K562 (cell line): ENCODE results near the gene USP35. TPM values are rescaled to one million over a fixed set of nuclear protein-coding genes. Genes with fewer than 3 reads are reported as not detected.

Experiments used
- ATAC-seq: fragments of 200-7000 bp; cut with Tn5 transposase; 3 replicates; pipeline ENCODE4 v1.9.1; 2020; ENCODE audit warnings: moderate library complexity
- BruUV-seq: library from RNA; stranded (reverse); fragments of 400-500 nt; replicated peaks from 2 replicates; lab custom pipeline; 2021; lab: Mats Ljungman, UMichigan
- CTCF ChIA-PET: fragments of 300-600 bp; formaldehyde crosslinking; extraction: SDS; loops from one replicate; lab custom pipeline; 2021; ENCODE audit warnings: low intra/inter-chr PET ratio; lab: Yijun Ruan, JAX
- POLR2A ChIA-PET: fragments of 300-600, 350-650 bp; sonication (Branson Sonifier 250); formaldehyde crosslinking; extraction: SDS; loops from one replicate; lab custom pipeline; 2021; ENCODE audit warnings: antibody characterized with exemption, inconsistent platforms; lab: Yijun Ruan, JAX
- DNase-seq, 4 experiments: peaks; one replicate each; pipeline versions ENCODE4 v3.0.0 to v3.0.0-alpha.2; 2011 to 2018; ENCODE audit warnings: low spot score in 3 of 4, mixed read lengths in 3 of 4; ENCODE audit errors: extremely low read depth in 1 of 4
- FAIRE-seq: peaks from 2 replicates; lab custom pipeline; 2011; peaks lifted over from hg19 to GRCh38; lab: Jason Lieb, UNC
- H2AFZ ChIP-seq: 2 replicates; pipeline ENCODE4 v1.6.0; 2011; ENCODE audit warnings: low read depth, low read length, control low read depth, inconsistent platforms
- H3K27ac ChIP-seq: fragments of 200-600 bp; 3 replicates; pipeline ENCODE4 v1.8.0; 2011; ENCODE audit warnings: low read depth, mild to moderate bottlenecking, control low read depth, inconsistent platforms, low read length, moderate library complexity, mixed read lengths; ENCODE audit errors: extremely low read depth
- H3K27me3 ChIP-seq, 2 experiments: fragments of 300-600 bp in 1 of 2; 2 replicates in 1 of 2; 3 replicates in 1 of 2; pipeline versions ENCODE4 v1.6.0 to v1.8.0; 2011; ENCODE audit warnings: inconsistent platforms in 2 of 2, low read length in 2 of 2, mild to moderate bottlenecking in 1 of 2, mixed read lengths in 1 of 2, moderate library complexity in 1 of 2; ENCODE audit not compliant: control insufficient read depth in 2 of 2, insufficient read depth in 2 of 2
- H3K36me3 ChIP-seq: fragments of 300-600 bp; 3 replicates; pipeline ENCODE4 v1.8.0; 2011; ENCODE audit warnings: mild to moderate bottlenecking, low read length, inconsistent platforms; ENCODE audit not compliant: control insufficient read depth, insufficient read depth
- H3K4me1 ChIP-seq, 2 experiments: fragments of 200-600 bp in 1 of 2; replicated peaks in 1 of 2; 2 replicates in 1 of 2; 3 replicates in 1 of 2; pipeline versions ENCODE4 v1.5.1 to v1.8.0; 2011; ENCODE audit warnings: inconsistent platforms in 2 of 2, low read length in 2 of 2, mild to moderate bottlenecking in 1 of 2, mixed read lengths in 1 of 2, moderate library complexity in 1 of 2; ENCODE audit not compliant: control insufficient read depth in 2 of 2, insufficient read depth in 2 of 2
- H3K4me2 ChIP-seq: 2 replicates; pipeline ENCODE4 v1.6.1; 2011; ENCODE audit warnings: low read length, control low read depth, inconsistent platforms, mixed read lengths; ENCODE audit not compliant: insufficient read depth
- H3K4me3 ChIP-seq: fragments of 200-600 bp; sonication (generic), shearing (Covaris generic); 2 replicates; pipeline ENCODE4 v1.5.1; 2016; ENCODE audit warnings: control low read depth, inconsistent platforms
- H3K79me2 ChIP-seq: fragments of 200-600 bp; 3 replicates; pipeline ENCODE4 v1.8.0; 2011; ENCODE audit warnings: low read length, inconsistent platforms; ENCODE audit not compliant: control insufficient read depth, insufficient read depth
- H3K9ac ChIP-seq, 2 experiments: 2 replicates each; pipeline versions ENCODE4 v1.6.0 to v1.6.1; 2011; ENCODE audit warnings: low read depth in 2 of 2, low read length in 2 of 2, control low read depth in 1 of 2, inconsistent platforms in 1 of 2, mild to moderate bottlenecking in 1 of 2, mixed read lengths in 1 of 2; ENCODE audit not compliant: insufficient read depth in 1 of 2
- H3K9me1 ChIP-seq: one replicate; pipeline ENCODE4 v1.6.0; 2011; ENCODE audit warnings: inconsistent platforms, mild to moderate bottlenecking, low read length, moderate library complexity; ENCODE audit not compliant: control insufficient read depth, insufficient read depth
- H3K9me3 ChIP-seq: replicated peaks from 2 replicates; pipeline ENCODE4 v1.5.1; 2011; ENCODE audit warnings: low read depth, low read length, inconsistent platforms; ENCODE audit not compliant: control insufficient read depth, insufficient read depth
- H4K20me1 ChIP-seq: replicated peaks from 2 replicates; pipeline ENCODE4 v1.6.1; 2011; ENCODE audit warnings: low read length, inconsistent platforms, mixed read lengths; ENCODE audit not compliant: control insufficient read depth, insufficient read depth
- CBFA2T3 ChIP-seq: fragments of 450-650 bp; IDR thresholded peaks from 2 replicates; pipeline ENCODE4 v1.6.1; 2017
- CLOCK ChIP-seq: fragments of 250-450 bp; sonication (Bioruptor Pico); IDR thresholded peaks from 2 replicates; pipeline ENCODE4 v1.4.0; 2020; ENCODE audit warnings: mild to moderate bottlenecking, moderate library complexity, borderline replicate concordance
- EP300 ChIP-seq: IDR thresholded peaks from 2 replicates; pipeline ENCODE4 v1.6.1; 2012; ENCODE audit warnings: low read length, improper control_type of control experiment
- FOSL1 ChIP-seq: fragments of 200-800 bp; sonication (Bioruptor generic); conservative IDR thresholded peaks from 2 replicates; pipeline ENCODE4 v1.6.1; 2016; ENCODE audit warnings: missing genetic modification characterization, missing compliant biosample characterization
- LEF1 ChIP-seq: fragments of 450-650 bp; IDR thresholded peaks from 2 replicates; pipeline ENCODE4 v1.6.1; 2016; ENCODE audit warnings: mild to moderate bottlenecking
- MAFG ChIP-seq: fragments of 450-650 bp; conservative IDR thresholded peaks from 2 replicates; pipeline ENCODE4 v1.6.1; 2016; ENCODE audit warnings: missing genetic modification characterization, missing compliant biosample characterization
- RBBP5 ChIP-seq: fragments of 200-600 bp; sonication (generic); IDR thresholded peaks from 2 replicates; pipeline ENCODE4 v1.6.1; 2012; ENCODE audit warnings: borderline replicate concordance, mild to moderate bottlenecking, low read length, control low read depth, inconsistent platforms; ENCODE audit not compliant: insufficient read depth, poor library complexity, severe bottlenecking
- RBM25 ChIP-seq: fragments of 200-400 bp; formaldehyde crosslinking; IDR thresholded peaks from 2 replicates; pipeline ENCODE4 v1.6.1; 2018; ENCODE audit warnings: low read length, low read depth, moderate library complexity; ENCODE audit not compliant: severe bottlenecking
- RCOR1 ChIP-seq, 2 experiments: IDR thresholded peaks; 2 replicates each; pipeline ENCODE4 v1.6.1; 2012; ENCODE audit warnings: low read depth in 2 of 2, low read length in 2 of 2, borderline replicate concordance in 1 of 2, improper control_type of control experiment in 1 of 2
- SNIP1 ChIP-seq: fragments of 450-650 bp; IDR thresholded peaks from 2 replicates; pipeline ENCODE4 v1.7.1; 2017; ENCODE audit warnings: low read depth, mild to moderate bottlenecking
- ZKSCAN1 ChIP-seq: fragments of 150-350 bp; IDR thresholded peaks from 2 replicates; pipeline ENCODE4 v1.6.1; 2016; ENCODE audit warnings: low read depth, low read length
- WGBS: fragments of 100-300 bp; shearing (Covaris generic); methylation state at CpG from one replicate; pipeline ENCODE4 v1.1.6; 2016; ENCODE audit warnings: low coverage, mixed read lengths; ENCODE audit not compliant: insufficient coverage; ENCODE audit errors: missing lambda C conversion rate; 5-methylcytosine and 5-hydroxymethylcytosine counted together
- in situ Hi-C: fragments of 300-500 bp; cut with MboI; formaldehyde crosslinking; loops from 4 replicates; pipeline ENCODE4 v1.15.0; 2018; ENCODE audit warnings: inconsistent platforms, mixed read lengths
- intact Hi-C: fragments of 100-400 bp; cut with micrococcal nuclease; formaldehyde crosslinking; loops from 2 replicates; pipeline ENCODE4 v1.14.2; 2022
- polyA plus RNA-seq, 8 experiments: library from polyadenylated mRNA; depleted of rRNA in 4 of 8; stranded (reverse) in 5 of 8; unstranded in 3 of 8; fragments of >200 nt; fragmentation: Nextera tagmentation in 2 of 8; fragmentation: Illumina TruSeq in 1 of 8; extraction: Ambion mirVana in 2 of 8; extraction: Trizol in 1 of 8; gene quantifications; 2 replicates each; pipeline versions ENCODE4 v1.2.1 to v1.2.3, GENCODE V29; 2011 to 2014; ENCODE audit warnings: inconsistent platforms in 1 of 8, missing spikeins in 1 of 8
- total RNA-seq, 7 experiments: library from RNA; depleted of rRNA in 6 of 7; stranded (reverse); fragments of >200 nt in 6 of 7; fragmentation: Illumina TruSeq in 2 of 7; extraction: Trizol in 2 of 7; gene quantifications; 2 replicates each; pipeline versions ENCODE4 v1.2.1 to v1.2.3, GENCODE V29; 2011 to 2021; ENCODE audit warnings: low replicate concordance in 1 of 7
- TF ChIP-seq, protein P1 (sequence below): sonication (generic); formaldehyde crosslinking; IDR thresholded peaks from 2 replicates; pipeline ENCODE4 v1.9.0; 2022; ENCODE audit warnings: mild to moderate bottlenecking, missing genetic modification reagents
- TF ChIP-seq, protein P2 (sequence below), 2 experiments: fragments of 250-450 bp in 1 of 2; fragments of 450-650 bp in 1 of 2; sonication (Bioruptor Pico) in 1 of 2; IDR thresholded peaks; 2 replicates each; pipeline versions ENCODE4 v1.6.1 to v1.8.0; 2016 to 2021; ENCODE audit warnings: mild to moderate bottlenecking in 2 of 2, moderate library complexity in 2 of 2, missing compliant biosample characterization in 1 of 2, missing genetic modification characterization in 1 of 2
- TF ChIP-seq, protein P3 (sequence below): fragments of 450-650 bp; conservative IDR thresholded peaks from 2 replicates; pipeline ENCODE4 v1.6.1; 2016; ENCODE audit warnings: missing genetic modification characterization, low read depth, mild to moderate bottlenecking, missing compliant biosample characterization, moderate library complexity

The USP35 gene
- total and polyA plus RNA-seq, 9 of the 15 experiments (the other 6 are each of a cell fraction or from before 2014, with no cell fraction given), result 0.01 to 4.8 (median 3.6) TPM

- TF ChIP-seq ZKSCAN1 (no peak), FOSL1 (no peak), EP300 (no peak)
Measured at GRCh38 chr11:78164471-78164870, 24.2 kb upstream of the USP35 start (continued).

DNA sequence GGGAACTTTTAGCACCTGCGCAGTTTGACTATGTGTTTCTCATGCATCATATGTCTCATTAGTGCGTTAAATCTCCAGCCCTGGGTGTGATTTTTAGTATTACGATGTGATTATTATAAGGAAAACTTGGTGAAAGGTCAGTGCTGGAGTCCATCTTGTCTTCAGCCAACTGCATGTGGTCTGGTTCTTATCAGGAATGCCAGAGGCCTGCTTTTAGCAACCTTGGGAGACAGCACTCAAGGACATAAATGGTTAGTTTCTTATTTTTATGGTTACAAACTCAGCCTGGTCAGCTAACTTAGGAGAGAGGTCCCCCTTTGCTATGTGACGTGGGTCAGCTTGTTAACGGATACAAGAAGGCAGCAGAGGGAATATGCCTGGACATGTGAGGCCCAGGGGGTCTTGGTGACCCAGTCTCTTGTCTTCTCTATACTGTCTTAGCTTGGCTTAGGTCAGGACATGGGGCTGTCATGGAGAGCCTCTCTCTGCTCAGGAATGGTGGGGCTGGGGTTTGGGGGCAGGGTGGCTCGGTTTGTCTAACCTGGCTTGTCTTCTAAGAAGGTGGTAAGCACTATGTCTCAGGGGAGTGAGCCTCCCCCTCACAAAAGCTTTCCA, 21.8 kb upstream of the USP35 start:
- H3K27ac ChIP-seq, result peak overlapping the region; percentile 68; the same call in 2 of the 3 replicates
- no peaks in the 10 kb centered on the region for H3K36me3 ChIP-seq
- no peaks in the 10 kb centered on the region for H3K79me2 ChIP-seq
- H3K9me3 ChIP-seq, result no peaks in the 10 kb centered on the region
- 44% methylated on average over 6 of the region's 6 CpGs for whole genome bisulfite sequencing
- intact Hi-C loops (no loop called here), in situ Hi-C loops (no loop called here)
- peak overlapping the region in 1 of 2 experiments; percentile 28; a peak in 1 of 4 replicates for H3K9ac ChIP-seq
- H4K20me1 ChIP-seq, result no peaks in the 10 kb centered on the region
- BruUV-seq, result no TSS peak
- H3K4me1 ChIP-seq, result peaks cover 9 to 22% of the 10 kb centered on the region in 2 experiments; a peak in 4 of 5 replicates
- ChIA-PET POLR2A (interaction anchor here (0.6 to 1.1 kb wide), 2 partner anchors 19 to 22 kb away, joined by 3 read pairs; no protein-coding TSS in a partner anchor), CTCF (no interaction called here)
- peak overlapping the region; percentile 17; the same call in 1 of the 2 replicates for H3K4me2 ChIP-seq
- peak; percentile 89 for FAIRE-seq
- H3K9me1 ChIP-seq, result no peaks in the 10 kb centered on the region
- peak in 2 of 4 experiments; percentile 31 to 54 for DNase-seq
- H2AFZ ChIP-seq, result peak overlapping the region; percentile 89
- H3K4me3 ChIP-seq, result no peak overlapping the region
- H3K27me3 ChIP-seq, result no peaks in the 10 kb centered on the region
- ATAC-seq, result peak; percentile 50
- TF ChIP-seq RBM25 (no peak), MAFG (no peak), RCOR1 (IDR thresholded peaks at IDR 0.05; ENCODE audit: borderline replicate concordance in 1 of 2, low read depth in 2 of 2, low read length in 2 of 2) (no peak), CLOCK (CRISPR knock-in tag) (no peak), CBFA2T3 (peak; percentile 42; the same call in 1 of the 2 replicates), RBBP5 (peak; percentile 60), LEF1 (0 out of 2 replicates have a peak, but pooled peaks have one; percentile 45), SNIP1 (no peak)
- TF ChIP-seq, protein P1, sequence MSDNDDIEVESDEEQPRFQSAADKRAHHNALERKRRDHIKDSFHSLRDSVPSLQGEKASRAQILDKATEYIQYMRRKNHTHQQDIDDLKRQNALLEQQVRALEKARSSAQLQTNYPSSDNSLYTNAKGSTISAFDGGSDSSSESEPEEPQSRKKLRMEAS, result 0 out of 2 replicates have a peak, but pooled peaks have one; percentile 11
- TF ChIP-seq, protein P2, sequence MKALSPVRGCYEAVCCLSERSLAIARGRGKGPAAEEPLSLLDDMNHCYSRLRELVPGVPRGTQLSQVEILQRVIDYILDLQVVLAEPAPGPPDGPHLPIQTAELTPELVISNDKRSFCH (CRISPR knock-in tag; IDR thresholded peaks at IDR 0.05), result no peak
- TF ChIP-seq, protein P2 (tag; IDR thresholded peaks at IDR 0.05), result peak; percentile 63; the same call in 1 of the 2 replicates
- TF ChIP-seq, protein P3, sequence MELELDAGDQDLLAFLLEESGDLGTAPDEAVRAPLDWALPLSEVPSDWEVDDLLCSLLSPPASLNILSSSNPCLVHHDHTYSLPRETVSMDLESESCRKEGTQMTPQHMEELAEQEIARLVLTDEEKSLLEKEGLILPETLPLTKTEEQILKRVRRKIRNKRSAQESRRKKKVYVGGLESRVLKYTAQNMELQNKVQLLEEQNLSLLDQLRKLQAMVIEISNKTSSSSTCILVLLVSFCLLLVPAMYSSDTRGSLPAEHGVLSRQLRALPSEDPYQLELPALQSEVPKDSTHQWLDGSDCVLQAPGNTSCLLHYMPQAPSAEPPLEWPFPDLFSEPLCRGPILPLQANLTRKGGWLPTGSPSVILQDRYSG (tag), result peak; percentile 76; the same call in 1 of the 2 replicates
